GM21576 (cell line): Measurements from ENCODE around the gene COP1.
A peak's percentile ranks its signal among the peaks of the same experiment; 100 is the strongest.
"Not testable (repeated sequence)": the region's sequence is repeated elsewhere in the genome, so short reads cannot be mapped to it uniquely, and the experiment has no call there.

ENCODE experiments used
- ATAC-seq: cut with Tn5 transposase; IDR thresholded peaks from one replicate; pipeline ENCODE4 v1.9.1; 2021; ENCODE audit warnings: mild to moderate bottlenecking, moderate library complexity; ENCODE audit not compliant: unreplicated experiment

The COP1 gene

GRCh38 chr1:176141449-176141848 lies 65.6 kb downstream of the COP1 start:
- ATAC-seq, result no peak

DNA sequence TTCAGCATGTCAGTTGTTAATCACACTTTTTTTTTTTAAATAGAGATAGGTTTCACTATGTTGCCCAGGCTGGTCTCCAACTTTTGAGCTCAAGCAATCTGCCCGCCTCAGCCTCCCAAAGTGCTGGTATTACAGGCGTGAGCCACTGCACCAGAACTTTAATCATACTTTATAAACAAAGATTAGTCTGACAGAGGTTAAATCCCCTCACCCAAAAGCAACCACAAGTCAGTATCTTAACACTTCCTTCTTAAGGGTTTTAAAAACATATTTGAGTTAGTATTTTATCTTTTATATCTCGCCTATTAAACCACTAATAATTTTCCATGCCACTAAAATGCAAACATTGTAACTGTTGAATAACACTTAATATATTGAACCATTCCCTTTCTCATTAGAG lies 70.2 kb downstream of the COP1 start:
- ATAC-seq, result no peak

GRCh38 chr1:176134666-176135065 lies 72.4 kb downstream of the COP1 start:
- no peak for ATAC-seq

- no peak for ATAC-seq
Observed at GRCh38 chr1:176122282-176122681, 84.8 kb downstream of the COP1 start.

DNA sequence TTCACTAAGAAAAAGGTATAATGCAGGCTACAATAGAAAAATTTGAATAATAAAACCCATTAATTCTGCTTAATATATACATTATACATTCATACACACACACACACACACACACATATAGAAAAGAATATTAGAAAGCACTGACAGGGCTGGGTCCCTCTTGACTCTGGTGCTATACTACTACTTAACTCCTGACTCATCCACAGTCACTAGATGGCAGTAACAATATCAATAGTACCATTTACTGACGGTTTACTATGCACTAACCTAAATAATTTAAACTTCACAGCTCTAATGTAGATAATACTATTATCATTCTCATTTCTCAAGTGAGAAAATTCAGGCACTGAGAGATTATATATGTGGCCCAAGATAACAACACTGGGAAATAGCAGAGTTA lies 87.5 kb downstream of the COP1 start:
- peak; percentile 47 for ATAC-seq

GRCh38 chr1:176118985-176119384 lies 88.1 kb downstream of the COP1 start:
- no peak for ATAC-seq

- ATAC-seq, result no peak
Observed at GRCh38 chr1:176111835-176112234, 95.3 kb downstream of the COP1 start.

DNA sequence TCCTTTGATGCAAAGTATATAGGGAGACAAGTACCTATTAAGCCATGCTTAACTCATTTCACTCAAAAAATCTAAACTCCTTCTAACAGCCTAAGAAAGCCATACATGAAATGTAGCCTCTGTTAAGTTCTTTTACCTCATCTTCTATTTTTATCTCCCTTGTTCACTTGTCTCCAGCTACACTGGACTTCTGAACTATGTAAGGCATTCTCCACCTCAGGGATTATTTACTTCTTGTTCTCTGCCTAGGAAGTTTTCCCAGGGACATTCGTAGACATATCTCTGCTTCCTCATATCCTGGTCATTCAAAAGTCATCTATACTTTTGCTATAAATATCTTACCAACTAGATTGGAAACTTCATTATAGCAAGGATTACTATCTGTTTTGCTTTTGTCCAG lies 96.9 kb downstream of the COP1 start:
- ATAC-seq, result no peak

GRCh38 chr1:176102768-176103350 lies 104.2 kb downstream of the COP1 start:
- no peak for ATAC-seq

DNA sequence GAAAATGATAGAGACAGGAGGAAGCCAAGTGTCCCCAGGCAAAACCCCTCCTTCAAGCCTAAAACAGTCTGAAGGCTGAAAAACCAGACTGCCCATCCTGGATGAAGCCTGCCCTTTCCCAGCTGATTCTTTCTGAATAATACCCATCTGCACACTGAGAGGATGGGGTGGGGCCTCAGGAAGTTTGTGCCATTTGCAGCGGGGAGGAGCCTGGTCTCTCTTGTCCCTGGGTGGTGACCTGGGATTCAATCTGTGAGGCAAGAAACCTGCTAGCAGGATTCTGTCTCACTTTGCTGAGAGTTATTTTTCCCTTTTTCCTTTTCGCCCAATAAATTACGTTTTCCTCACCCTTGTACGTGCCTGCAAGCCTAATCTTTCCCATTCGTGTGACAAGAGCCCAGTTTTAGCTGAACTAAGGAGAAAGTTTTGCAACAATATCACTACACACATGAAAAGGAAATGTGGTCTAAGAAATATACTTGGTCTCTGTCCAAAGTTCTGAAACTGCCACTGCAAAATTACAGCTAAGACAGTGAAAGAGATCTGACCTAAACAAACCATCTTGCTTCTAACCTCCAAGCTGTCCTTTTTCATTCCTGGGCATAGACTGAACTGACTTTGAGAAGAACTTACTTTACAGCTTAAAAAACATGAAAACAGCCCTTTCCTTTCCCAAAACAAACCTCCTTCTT lies 105.0 kb downstream of the COP1 start:
- ATAC-seq, result no peak

- no peak for ATAC-seq
Observed at GRCh38 chr1:176098560-176098959, 108.5 kb downstream of the COP1 start.

GRCh38 chr1:176096015-176096414 lies 111.1 kb downstream of the COP1 start:
- ATAC-seq, result no peak

DNA sequence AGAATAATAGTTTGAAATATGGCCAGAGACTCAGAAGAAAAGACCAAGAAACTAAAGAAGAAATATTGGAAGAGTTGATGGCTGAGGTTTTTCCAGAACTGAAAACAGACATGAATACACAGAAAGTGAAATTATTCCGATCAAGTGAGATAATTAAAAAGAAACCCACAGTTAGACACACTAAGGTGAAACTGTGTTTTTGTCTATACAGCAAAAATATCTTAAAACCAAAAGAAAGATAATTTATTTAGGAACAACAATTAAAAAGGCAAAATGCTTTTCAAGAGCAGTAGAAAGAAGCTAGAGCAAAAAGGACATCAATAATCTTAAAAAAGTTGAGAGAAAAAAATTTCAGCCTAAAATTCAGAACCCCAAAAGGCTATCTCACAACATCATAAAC lies 116.3 kb downstream of the COP1 start:
- ATAC-seq, result no peak

DNA sequence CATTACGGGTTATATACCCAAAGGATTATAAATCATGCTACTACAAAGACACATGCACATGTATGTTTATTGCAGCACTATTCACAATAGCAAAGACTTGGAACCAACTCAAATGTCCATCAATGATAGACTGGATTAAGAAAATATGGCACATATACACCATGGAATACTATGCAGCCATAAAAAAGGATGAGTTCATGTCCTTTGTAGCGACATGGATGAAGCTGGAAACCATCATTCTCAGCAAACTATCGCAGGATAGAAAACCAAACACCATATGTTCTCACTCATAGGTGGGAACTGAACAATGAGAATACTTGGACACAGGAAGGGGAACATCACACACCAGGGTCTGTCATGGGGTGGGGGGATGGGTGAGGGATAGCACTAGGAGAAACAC lies 119.3 kb downstream of the COP1 start:
- not testable (repeated sequence) for ATAC-seq

DNA sequence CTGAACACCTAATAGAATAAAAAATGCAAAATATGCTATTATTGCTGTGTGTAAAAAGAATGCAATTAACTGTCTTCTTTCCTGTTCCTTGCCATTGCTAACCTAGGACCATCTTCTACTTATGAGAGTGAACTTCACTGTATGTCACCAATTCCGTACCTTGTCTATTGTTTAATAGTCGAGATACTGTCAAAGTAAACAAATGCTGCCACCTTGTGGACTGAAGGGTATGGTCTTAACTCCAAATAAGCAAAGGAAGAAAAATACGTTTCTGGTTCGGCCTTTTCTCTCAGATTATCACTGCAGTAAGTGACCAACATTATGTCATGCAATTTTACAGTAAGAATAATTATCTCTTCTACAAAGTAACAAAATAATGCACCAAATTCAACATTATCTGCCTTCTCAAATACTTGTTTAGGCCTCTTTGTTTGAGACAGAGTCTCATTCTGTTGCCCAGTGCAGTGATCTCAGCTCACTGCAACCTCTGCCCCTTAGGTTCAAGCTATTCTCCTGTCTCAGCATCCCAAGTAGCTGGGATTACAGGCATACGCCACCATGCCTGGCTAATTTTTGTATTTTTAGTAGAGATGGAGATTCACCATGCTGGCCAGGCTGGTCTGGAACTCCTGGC lies 133.4 kb downstream of the COP1 start:
- peak; percentile 72 for ATAC-seq

- no peak for ATAC-seq
Observed at GRCh38 chr1:176068901-176069300, 138.2 kb downstream of the COP1 start.

DNA sequence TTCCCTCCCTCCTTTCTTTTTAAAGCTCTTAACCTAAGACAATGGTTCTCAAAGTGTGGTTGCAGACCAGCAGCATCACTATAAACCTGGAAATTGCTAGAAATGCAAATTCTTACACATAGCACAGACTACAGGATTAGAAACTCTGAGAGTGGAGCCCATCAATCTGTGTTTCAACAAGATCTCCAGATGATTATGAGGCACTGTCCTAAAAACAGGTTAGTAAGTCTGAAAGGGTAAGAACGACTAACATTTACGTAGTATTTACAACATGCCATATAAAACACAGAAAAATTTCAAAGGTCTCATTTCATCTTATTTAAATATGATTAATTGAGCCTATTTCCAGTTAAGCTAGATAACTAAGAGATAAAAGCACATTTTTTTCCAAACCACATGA lies 138.8 kb downstream of the COP1 start:
- no peak for ATAC-seq

- no peak for ATAC-seq
Observed at GRCh38 chr1:176066709-176067108, 140.4 kb downstream of the COP1 start.

DNA sequence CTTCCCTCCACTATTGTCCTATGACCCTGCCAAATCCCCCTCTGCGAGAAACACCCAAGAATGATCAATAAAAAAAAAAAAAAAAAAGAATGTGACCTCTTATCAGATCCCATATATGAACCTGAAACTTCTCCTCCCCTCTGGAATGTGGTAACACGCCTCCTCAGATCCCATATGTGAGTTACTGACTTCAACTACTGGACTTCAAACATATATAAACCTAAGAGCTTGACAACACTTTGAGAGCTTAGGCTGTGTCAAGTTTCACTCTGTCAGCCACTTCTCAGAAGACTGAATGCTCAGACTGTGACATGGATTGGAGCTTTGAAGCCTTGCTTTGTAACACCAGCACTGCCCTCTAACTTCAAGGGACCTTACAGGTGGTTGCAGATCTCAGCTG lies 148.4 kb downstream of the COP1 start:
- no peak for ATAC-seq

- ATAC-seq, result no peak
Observed at GRCh38 chr1:176056312-176056711, 150.8 kb downstream of the COP1 start.

GRCh38 chr1:176055398-176055797 lies 151.7 kb downstream of the COP1 start:
- ATAC-seq, result no peak

GRCh38 chr1:176051902-176052518 lies 155.1 kb downstream of the COP1 start:
- no peak for ATAC-seq
